Measurements from ENCODE around the gene FZD4. TPM values are rescaled to one million over a fixed set of nuclear protein-coding genes. Genes with fewer than 3 reads are reported as not detected.
"Not testable (repeated sequence)": the region's sequence is repeated elsewhere in the genome, so short reads cannot be mapped to it uniquely, and the experiment has no call there.

Gene FZD4
- total RNA-seq, 1 donor from 2014 or later: 4.7 TPM

DNA sequence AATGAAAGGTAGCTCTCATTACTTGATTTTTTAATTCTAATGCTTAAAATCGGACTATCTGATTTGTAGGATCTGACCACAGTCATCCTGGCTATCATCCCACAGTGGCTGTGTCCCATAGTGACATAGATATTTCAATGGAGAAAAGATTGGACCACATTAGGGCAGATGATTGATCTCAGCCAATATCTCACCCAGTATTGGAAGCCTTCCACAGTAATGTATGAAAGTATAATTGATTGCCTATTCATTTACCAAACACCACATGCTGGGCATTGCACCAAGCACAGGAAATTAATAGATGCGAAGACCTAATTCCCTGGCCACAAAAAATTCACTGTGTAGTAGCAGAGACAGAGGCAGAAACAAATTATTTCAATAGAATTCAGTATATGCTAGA, 37.6 kb downstream of the FZD4 start:
- H3K4me3 Mint-ChIP-seq (ENCODE audit: unreplicated experiment): no peak overlapping the region
- Histone ChIP-seq H3K4me3 (ENCODE audit: insufficient read depth, low read depth, low read length) (no peak overlapping the region), H3K9ac (ENCODE audit: low read length) (no peak overlapping the region), H3K36me3 (ENCODE audit: insufficient read depth, low read length) (no peaks in the 10 kb centered on the region), H3K27ac (ENCODE audit: low read depth, low read length) (peak overlapping the region; percentile 81), H2AFZ (ENCODE audit: low read depth, low read length) (no peak overlapping the region), H4K20me1 (ENCODE audit: insufficient read depth, low read length) (no peaks in the 10 kb centered on the region), H3K4me1 (ENCODE audit: insufficient read depth, low read length) (peaks cover 34% of the 10 kb centered on the region), H3K9me3 (ENCODE audit: insufficient read depth, low read depth, low read length) (no peaks in the 10 kb centered on the region), H3K79me2 (ENCODE audit: insufficient read depth, low read length) (no peaks in the 10 kb centered on the region), H3K27me3 (ENCODE audit: insufficient read depth, low read length) (no peaks in the 10 kb centered on the region), H3K4me2 (ENCODE audit: low read length) (no peak overlapping the region)
- H3K27ac Mint-ChIP-seq (ENCODE audit: unreplicated experiment): no peak overlapping the region
- DNase-seq (ENCODE audit: low read depth) (peak; percentile 86), FAIRE-seq (peak; percentile 20)
- H3K9me3 Mint-ChIP-seq (ENCODE audit: unreplicated experiment): peaks cover 4% of the 10 kb centered on the region
- H3K36me3 Mint-ChIP-seq (ENCODE audit: low read depth, unreplicated experiment): peaks cover 4% of the 10 kb centered on the region
- TF ChIP-seq EZH2 (IDR thresholded peaks at IDR 0.05; ENCODE audit: insufficient read depth, low read length) (no peak), CTCF (IDR thresholded peaks at IDR 0.05; ENCODE audit: insufficient read depth, low read depth, low read length) (no peak)
- H3K27me3 Mint-ChIP-seq (ENCODE audit: low read depth, unreplicated experiment): no peaks in the 10 kb centered on the region
- peaks cover 27% of the 10 kb centered on the region for H3K4me1 Mint-ChIP-seq (ENCODE audit: low read depth, unreplicated experiment)

DNA sequence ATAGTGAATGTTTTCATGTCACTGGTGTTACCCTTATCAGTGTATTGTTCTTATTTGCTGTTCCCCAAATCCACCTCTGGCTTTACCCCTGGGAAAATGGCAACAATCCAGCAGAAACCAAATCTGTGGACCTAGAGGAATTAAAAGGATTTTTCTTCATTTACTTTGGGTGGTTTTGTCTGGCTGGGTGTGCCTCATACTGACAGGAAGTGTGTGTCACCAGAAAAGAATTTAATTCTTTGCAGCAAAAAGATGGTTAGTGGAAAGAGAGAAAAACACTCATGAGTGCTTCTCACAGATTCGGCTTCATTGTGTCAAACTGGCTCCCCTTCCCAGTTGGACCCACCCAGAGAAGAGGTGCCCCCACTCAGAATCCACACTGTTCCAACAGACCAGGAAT, 38.9 kb downstream of the FZD4 start:
- Histone ChIP-seq H3K4me1 (ENCODE audit: insufficient read depth, low read length) (peaks cover 34% of the 10 kb centered on the region), H3K27ac (ENCODE audit: low read depth, low read length) (peak overlapping the region; percentile 91), H3K4me2 (ENCODE audit: low read length) (peak overlapping the region; percentile 73), H3K36me3 (ENCODE audit: insufficient read depth, low read length) (no peaks in the 10 kb centered on the region), H3K4me3 (ENCODE audit: insufficient read depth, low read depth, low read length) (peak overlapping the region; percentile 12), H3K79me2 (ENCODE audit: insufficient read depth, low read length) (no peaks in the 10 kb centered on the region), H3K9me3 (ENCODE audit: insufficient read depth, low read depth, low read length) (no peaks in the 10 kb centered on the region), H3K9ac (ENCODE audit: low read length) (peak overlapping the region; percentile 72), H2AFZ (ENCODE audit: low read depth, low read length) (peak overlapping the region; percentile 19), H4K20me1 (ENCODE audit: insufficient read depth, low read length) (no peaks in the 10 kb centered on the region), H3K27me3 (ENCODE audit: insufficient read depth, low read length) (no peaks in the 10 kb centered on the region)
- DNase-seq (ENCODE audit: low read depth) (peak; percentile 89), FAIRE-seq (peak; percentile 99)
- Mint-ChIP-seq H3K4me1 (ENCODE audit: low read depth, unreplicated experiment) (peaks cover 29% of the 10 kb centered on the region), H3K36me3 (ENCODE audit: low read depth, unreplicated experiment) (peaks cover 6% of the 10 kb centered on the region), H3K9me3 (ENCODE audit: unreplicated experiment) (peaks cover 6% of the 10 kb centered on the region), H3K27me3 (ENCODE audit: low read depth, unreplicated experiment) (no peaks in the 10 kb centered on the region), H3K27ac (ENCODE audit: unreplicated experiment) (peak overlapping the region; percentile 98), H3K4me3 (ENCODE audit: unreplicated experiment) (no peak overlapping the region)
- TF ChIP-seq EZH2 (IDR thresholded peaks at IDR 0.05; ENCODE audit: insufficient read depth, low read length) (no peak), CTCF (IDR thresholded peaks at IDR 0.05; ENCODE audit: insufficient read depth, low read depth, low read length) (no peak)

GRCh38 chr11:86915850-86916249, 39.3 kb downstream of the FZD4 start:
- H3K9me3 ChIP-seq (ENCODE audit: insufficient read depth, low read depth, low read length); H3K36me3 Mint-ChIP-seq (ENCODE audit: low read depth, unreplicated experiment); H2AFZ ChIP-seq (ENCODE audit: low read depth, low read length); H3K27me3 ChIP-seq (ENCODE audit: insufficient read depth, low read length); H3K79me2 ChIP-seq (ENCODE audit: insufficient read depth, low read length); H3K4me3 Mint-ChIP-seq (ENCODE audit: unreplicated experiment); H3K27me3 Mint-ChIP-seq (ENCODE audit: low read depth, unreplicated experiment); H3K36me3 ChIP-seq (ENCODE audit: insufficient read depth, low read length); H4K20me1 ChIP-seq (ENCODE audit: insufficient read depth, low read length); H3K9me3 Mint-ChIP-seq (ENCODE audit: unreplicated experiment); DNase-seq (ENCODE audit: low read depth); H3K4me3 ChIP-seq (ENCODE audit: insufficient read depth, low read depth, low read length); FAIRE-seq: not testable (repeated sequence)
- H3K27ac Mint-ChIP-seq (ENCODE audit: unreplicated experiment): peak overlapping the region; percentile 98
- Histone ChIP-seq H3K4me2 (ENCODE audit: low read length) (peak overlapping the region; percentile 73), H3K27ac (ENCODE audit: low read depth, low read length) (peak overlapping the region; percentile 91), H3K4me1 (ENCODE audit: insufficient read depth, low read length) (peaks cover 34% of the 10 kb centered on the region), H3K9ac (ENCODE audit: low read length) (peak overlapping the region; percentile 72)
- H3K4me1 Mint-ChIP-seq (ENCODE audit: low read depth, unreplicated experiment): peaks cover 30% of the 10 kb centered on the region
